Glutamatergic neuron (in vitro differentiated cells): ENCODE results near the gene GPHN. TPM values are rescaled to one million over a fixed set of nuclear protein-coding genes. Genes with fewer than 3 reads are reported as not detected.

Source experiments
- DNase-seq: peaks from one replicate; pipeline ENCODE4 v3.0.0; 2022
- H3K27ac Mint-ChIP-seq: one replicate; pipeline ENCODE4 v1.8.0; 2020; ENCODE audit warnings: mild to moderate bottlenecking, mixed read lengths, inconsistent platforms; ENCODE audit not compliant: unreplicated experiment
- H3K27me3 Mint-ChIP-seq: one replicate; pipeline ENCODE4 v1.8.0; 2020; ENCODE audit warnings: mild to moderate bottlenecking, moderate library complexity, mixed read lengths, inconsistent platforms; ENCODE audit not compliant: unreplicated experiment
- H3K36me3 Mint-ChIP-seq: one replicate; pipeline ENCODE4 v1.8.0; 2020; ENCODE audit warnings: mild to moderate bottlenecking, mixed read lengths, inconsistent platforms; ENCODE audit not compliant: unreplicated experiment
- H3K4me1 Mint-ChIP-seq: one replicate; pipeline ENCODE4 v1.8.0; 2020; ENCODE audit warnings: mild to moderate bottlenecking, low read depth, mixed read lengths, inconsistent platforms; ENCODE audit not compliant: unreplicated experiment
- H3K4me3 Mint-ChIP-seq: one replicate; pipeline ENCODE4 v1.8.0; 2020; ENCODE audit warnings: mild to moderate bottlenecking, mixed read lengths, inconsistent platforms; ENCODE audit not compliant: unreplicated experiment
- H3K9me3 Mint-ChIP-seq: one replicate; pipeline ENCODE4 v1.8.0; 2020; ENCODE audit warnings: mild to moderate bottlenecking, moderate library complexity, mixed read lengths, inconsistent platforms; ENCODE audit not compliant: unreplicated experiment
- CTCF ChIP-seq: fragments of 200-600 bp; sonication (generic); IDR thresholded peaks from one replicate; pipeline ENCODE4 v1.5.0; 2021; ENCODE audit not compliant: partially characterized antibody, unreplicated experiment
- total RNA-seq: library from RNA; stranded (reverse); fragmentation: NEBNext Ultra II Directional; extraction: Animal tissue kit (Norgen Biotek cat#: 25700); gene quantifications from one replicate; pipeline ENCODE4 v1.2.1, GENCODE V29; 2021; ENCODE audit not compliant: unreplicated experiment

Gene GPHN
- total RNA-seq, 1 donor from 2014 or later = 29.8 TPM

DNA sequence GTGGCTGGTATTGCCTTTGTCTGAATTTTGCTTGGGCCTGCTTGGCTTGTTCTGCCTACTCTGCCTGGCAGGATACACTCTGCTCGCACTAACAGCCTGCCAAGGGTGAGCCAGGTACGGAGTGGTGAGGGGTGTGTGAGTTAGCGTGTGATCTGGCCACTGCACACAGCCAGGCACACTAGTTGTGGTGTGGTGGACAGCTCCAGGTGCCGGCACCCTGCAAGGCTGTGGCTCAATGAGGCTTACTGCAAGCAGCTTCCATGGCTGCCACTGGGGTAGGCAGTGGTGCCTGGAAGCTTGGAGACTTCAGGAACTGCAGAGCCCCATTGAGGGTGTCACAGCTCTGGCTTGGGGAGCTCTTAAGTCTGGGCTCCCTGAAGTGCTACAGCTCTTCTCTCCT is 87.4 kb downstream of the GPHN start:
- H3K36me3 Mint-ChIP-seq = peaks cover 9% of the 10 kb centered on the region

DNA sequence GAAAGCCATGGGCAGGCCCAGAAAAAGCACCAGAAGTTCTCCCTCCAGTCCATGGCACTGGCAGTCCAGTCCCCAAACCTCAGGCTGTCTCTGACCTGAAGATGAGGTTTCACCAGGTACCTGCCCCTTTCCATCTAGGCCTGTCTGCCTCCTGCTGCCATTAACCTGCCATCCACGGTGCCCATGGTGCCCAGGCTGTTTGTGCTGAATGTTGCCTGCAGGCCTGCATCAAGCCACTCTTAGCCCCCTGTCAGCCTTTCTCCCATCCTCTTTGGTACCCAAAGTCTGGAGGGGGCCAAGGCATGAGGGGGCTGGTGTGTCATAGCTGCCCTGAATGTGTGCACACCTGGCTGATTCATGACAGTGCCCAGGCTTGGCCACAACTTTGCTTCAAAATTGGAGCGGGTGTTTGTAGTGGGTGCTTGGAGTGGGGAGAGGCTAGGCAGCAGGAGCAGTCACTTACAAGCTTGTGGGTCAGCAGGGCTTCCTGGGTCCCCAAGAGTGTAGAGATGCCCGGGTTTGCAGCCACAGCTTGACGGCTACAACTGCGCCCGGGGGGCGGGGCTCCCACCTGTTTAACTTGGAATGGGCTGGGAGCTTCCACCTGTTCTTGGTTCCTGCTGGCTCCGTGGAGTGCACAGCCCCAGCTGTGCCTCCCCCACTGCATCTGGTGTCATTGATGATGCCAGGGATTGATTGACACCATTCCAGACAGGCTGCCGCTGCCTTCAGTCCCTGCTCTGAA is 88.5 kb downstream of the GPHN start:
- H3K4me3 Mint-ChIP-seq = no peak overlapping the region
- H3K4me1 Mint-ChIP-seq = peaks cover 2% of the 10 kb centered on the region
- peaks cover 9% of the 10 kb centered on the region for H3K36me3 Mint-ChIP-seq
- no peak overlapping the region for H3K27ac Mint-ChIP-seq
- peaks cover 8% of the 10 kb centered on the region for H3K9me3 Mint-ChIP-seq
- no peak for DNase-seq
- no peak for TF ChIP-seq CTCF
- H3K27me3 Mint-ChIP-seq = peaks cover 3% of the 10 kb centered on the region

More for the DNA sequence above, 87.4 kb downstream of the GPHN start:
- Mint-ChIP-seq H3K4me3 (no peak overlapping the region), H3K27me3 (peaks cover 3% of the 10 kb centered on the region), H3K4me1 (peaks cover 2% of the 10 kb centered on the region), H3K9me3 (peaks cover 8% of the 10 kb centered on the region), H3K27ac (no peak overlapping the region)
- no peak for TF ChIP-seq CTCF
- DNase-seq = no peak

DNA sequence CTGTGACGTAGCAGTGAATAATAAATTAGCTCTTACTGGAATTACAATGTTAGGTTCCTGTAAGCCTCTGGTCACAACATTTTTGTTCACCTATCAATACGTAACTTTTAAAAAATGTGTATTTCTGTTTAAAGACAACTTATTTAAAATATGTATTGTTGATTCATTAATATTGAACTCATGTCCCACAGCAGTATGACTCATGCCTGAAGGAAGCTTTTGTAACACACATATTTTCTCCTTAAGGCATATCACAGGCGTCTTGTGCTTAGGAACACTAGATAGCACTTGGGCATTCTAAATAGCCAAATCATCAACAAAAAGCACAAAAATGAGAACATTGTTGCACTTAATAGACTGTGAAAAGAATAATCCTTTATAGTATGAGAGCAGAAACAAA is 92.5 kb downstream of the GPHN start:
- Mint-ChIP-seq H3K27me3 (peaks cover 2% of the 10 kb centered on the region), H3K27ac (no peak overlapping the region), H3K36me3 (peaks cover 4% of the 10 kb centered on the region), H3K4me3 (no peak overlapping the region), H3K9me3 (no peaks in the 10 kb centered on the region), H3K4me1 (peaks cover 2% of the 10 kb centered on the region)
- no peak for DNase-seq
- TF ChIP-seq CTCF = no peak

GRCh38 chr14:66601932-66602578 is 94.1 kb downstream of the GPHN start:
- Mint-ChIP-seq H3K27me3 (peaks cover 2% of the 10 kb centered on the region), H3K27ac (no peak overlapping the region), H3K4me3 (no peak overlapping the region), H3K9me3 (no peaks in the 10 kb centered on the region), H3K4me1 (no peaks in the 10 kb centered on the region), H3K36me3 (no peaks in the 10 kb centered on the region)
- no peak for TF ChIP-seq CTCF
- no peak for DNase-seq

DNA sequence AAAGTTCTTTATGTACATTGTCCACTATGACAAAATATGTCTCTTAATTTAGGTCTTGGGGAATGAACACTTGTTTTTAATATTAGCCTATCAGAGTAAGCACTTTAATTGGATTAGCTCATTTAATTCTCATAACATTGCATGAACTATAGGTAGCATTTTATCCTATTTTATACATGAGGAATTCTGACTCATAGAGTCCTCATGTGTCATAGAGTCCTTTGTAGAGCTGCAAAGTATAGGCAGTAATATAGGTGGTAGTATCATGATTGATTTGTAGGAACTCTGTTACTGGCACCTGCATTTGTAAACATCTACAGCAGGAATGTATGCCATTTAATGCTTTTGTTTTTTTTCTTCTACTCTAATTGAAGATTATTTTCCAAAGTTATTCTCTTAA is 96.0 kb downstream of the GPHN start:
- no peaks in the 10 kb centered on the region for H3K9me3 Mint-ChIP-seq
- no peak for DNase-seq
- H3K36me3 Mint-ChIP-seq = no peaks in the 10 kb centered on the region
- no peaks in the 10 kb centered on the region for H3K27me3 Mint-ChIP-seq
- TF ChIP-seq CTCF = no peak
- no peak overlapping the region for H3K27ac Mint-ChIP-seq
- no peak overlapping the region for H3K4me3 Mint-ChIP-seq
- no peaks in the 10 kb centered on the region for H3K4me1 Mint-ChIP-seq
